Measurements from ENCODE around the gene C16orf87.

Gene C16orf87

DNA sequence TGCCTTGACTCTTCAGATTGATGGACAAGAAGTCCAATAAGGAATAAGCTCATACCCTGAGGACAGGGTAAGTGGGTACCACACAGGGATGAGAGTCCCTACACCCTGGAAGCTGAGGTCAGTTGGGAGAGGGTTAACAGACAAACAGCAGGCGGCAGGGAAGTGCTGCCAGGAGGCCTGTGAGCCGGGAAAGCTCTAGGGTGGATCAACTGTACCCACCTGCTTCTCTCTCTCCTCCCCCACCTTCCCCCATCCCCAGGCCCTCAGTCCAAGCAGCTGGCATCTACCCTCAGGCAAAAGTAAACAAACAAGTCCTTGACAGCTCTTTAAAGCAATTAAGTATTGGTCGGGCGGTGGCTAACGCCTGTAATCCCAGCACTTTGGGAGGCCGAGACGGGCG is 62.2 kb downstream of the C16orf87 start:
- H3K4me1 Mint-ChIP-seq: peaks cover 3% of the 10 kb centered on the region
- H3K9me3 Mint-ChIP-seq: no peaks in the 10 kb centered on the region
- DNase-seq: no peak
- ATAC-seq: no peak
- no peak overlapping the region for H3K4me3 Mint-ChIP-seq
- H3K36me3 Mint-ChIP-seq (ENCODE audit: low read depth): no peaks in the 10 kb centered on the region
- H3K27ac Mint-ChIP-seq: no peak overlapping the region
- peaks cover 1% of the 10 kb centered on the region for H3K27me3 Mint-ChIP-seq

DNA sequence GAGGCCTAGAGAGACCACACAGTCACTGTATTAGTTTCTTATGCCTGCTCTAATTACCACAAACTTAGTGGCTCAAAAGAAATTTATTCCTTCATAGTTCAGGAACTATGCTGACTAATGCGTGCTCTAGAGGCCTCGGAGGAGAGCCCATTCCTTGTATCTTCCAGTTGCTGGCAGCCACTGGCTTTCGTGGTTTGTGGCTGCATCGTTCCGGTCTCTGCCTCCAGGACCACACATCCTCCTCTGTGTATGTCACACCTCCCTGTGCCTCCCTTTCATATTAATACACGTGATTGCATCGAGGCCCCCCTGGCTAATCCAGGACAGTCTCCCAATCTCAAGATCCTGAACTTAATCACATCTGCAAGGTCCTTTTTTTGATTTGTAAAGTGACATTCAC is 65.9 kb downstream of the C16orf87 start:
- Mint-ChIP-seq H3K4me3 (no peak overlapping the region), H3K9me3 (no peaks in the 10 kb centered on the region), H3K4me1 (peaks cover 3% of the 10 kb centered on the region), H3K36me3 (ENCODE audit: low read depth) (no peaks in the 10 kb centered on the region), H3K27me3 (peaks cover 1% of the 10 kb centered on the region), H3K27ac (no peak overlapping the region)
- DNase-seq: no peak
- no peak for ATAC-seq

DNA sequence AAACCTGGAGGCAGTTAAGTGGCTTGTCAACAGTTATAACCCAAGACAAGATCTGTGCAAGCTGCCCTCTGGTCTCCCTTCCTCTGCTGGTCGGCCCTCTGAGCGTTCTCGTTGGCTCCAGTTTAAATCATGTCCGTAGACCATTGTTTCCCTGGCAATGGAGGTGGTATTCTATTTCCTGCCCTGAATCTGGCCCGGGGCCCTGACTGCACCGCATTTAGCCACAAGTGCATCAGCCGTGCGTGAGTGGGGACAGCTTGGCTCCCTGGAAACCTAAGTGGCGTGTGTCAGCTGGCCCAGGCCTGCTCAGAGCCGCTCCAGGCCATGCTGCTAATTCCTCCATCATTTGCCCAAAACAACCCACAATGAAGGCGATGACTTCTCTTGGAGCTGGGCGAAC is 67.8 kb downstream of the C16orf87 start:
- no peak for ATAC-seq
- Mint-ChIP-seq H3K4me1 (peaks cover 3% of the 10 kb centered on the region), H3K27me3 (peaks cover 1% of the 10 kb centered on the region), H3K36me3 (ENCODE audit: low read depth) (no peaks in the 10 kb centered on the region), H3K4me3 (no peak overlapping the region), H3K27ac (no peak overlapping the region), H3K9me3 (no peaks in the 10 kb centered on the region)
- DNase-seq: no peak

DNA sequence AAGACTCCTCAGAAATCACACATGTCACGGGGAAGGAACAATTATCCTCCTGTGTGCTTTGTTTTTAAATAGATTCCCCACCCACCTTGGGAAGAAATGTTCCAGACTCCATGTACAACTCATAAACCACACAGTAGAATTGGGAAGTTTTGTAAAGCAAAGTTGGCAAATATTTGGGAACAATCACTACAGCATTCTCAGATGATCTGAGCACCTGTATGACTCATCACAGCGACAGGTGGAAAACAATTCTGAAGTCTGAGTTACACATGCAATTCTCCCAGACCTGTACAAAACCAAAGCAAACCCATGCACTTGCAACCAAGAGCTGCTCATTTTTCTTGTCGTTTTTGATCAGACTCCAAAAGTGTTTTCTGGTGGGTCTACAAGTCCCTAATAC is 68.4 kb downstream of the C16orf87 start:
- peaks cover 3% of the 10 kb centered on the region for H3K4me1 Mint-ChIP-seq
- no peaks in the 10 kb centered on the region for H3K36me3 Mint-ChIP-seq (ENCODE audit: low read depth)
- no peak overlapping the region for H3K4me3 Mint-ChIP-seq
- peaks cover 1% of the 10 kb centered on the region for H3K27me3 Mint-ChIP-seq
- no peak for ATAC-seq
- DNase-seq: no peak
- no peaks in the 10 kb centered on the region for H3K9me3 Mint-ChIP-seq
- H3K27ac Mint-ChIP-seq: no peak overlapping the region

DNA sequence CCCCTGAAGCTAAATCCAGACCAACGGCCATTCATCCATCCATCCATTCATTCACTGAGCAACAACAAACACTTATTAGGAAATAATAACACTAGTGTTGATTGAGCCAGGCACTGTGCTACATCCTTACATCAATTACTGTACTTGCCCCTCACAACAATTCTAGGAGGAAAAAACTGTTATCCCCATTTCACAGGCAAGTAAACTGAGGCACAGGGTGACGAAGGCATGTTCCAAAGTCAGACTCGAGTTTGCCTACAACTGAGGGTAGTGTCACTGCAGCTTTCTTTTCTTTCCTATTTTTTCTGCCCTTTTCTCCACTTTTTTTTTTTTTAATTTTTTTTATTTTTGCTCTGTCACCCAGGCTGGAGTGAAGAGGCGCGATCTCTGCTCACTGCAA is 71.7 kb downstream of the C16orf87 start:
- ATAC-seq: no peak
- Mint-ChIP-seq H3K4me3 (no peak overlapping the region), H3K4me1 (no peaks in the 10 kb centered on the region), H3K9me3 (no peaks in the 10 kb centered on the region), H3K36me3 (ENCODE audit: low read depth) (no peaks in the 10 kb centered on the region), H3K27me3 (no peaks in the 10 kb centered on the region), H3K27ac (no peak overlapping the region)
- no peak for DNase-seq

DNA sequence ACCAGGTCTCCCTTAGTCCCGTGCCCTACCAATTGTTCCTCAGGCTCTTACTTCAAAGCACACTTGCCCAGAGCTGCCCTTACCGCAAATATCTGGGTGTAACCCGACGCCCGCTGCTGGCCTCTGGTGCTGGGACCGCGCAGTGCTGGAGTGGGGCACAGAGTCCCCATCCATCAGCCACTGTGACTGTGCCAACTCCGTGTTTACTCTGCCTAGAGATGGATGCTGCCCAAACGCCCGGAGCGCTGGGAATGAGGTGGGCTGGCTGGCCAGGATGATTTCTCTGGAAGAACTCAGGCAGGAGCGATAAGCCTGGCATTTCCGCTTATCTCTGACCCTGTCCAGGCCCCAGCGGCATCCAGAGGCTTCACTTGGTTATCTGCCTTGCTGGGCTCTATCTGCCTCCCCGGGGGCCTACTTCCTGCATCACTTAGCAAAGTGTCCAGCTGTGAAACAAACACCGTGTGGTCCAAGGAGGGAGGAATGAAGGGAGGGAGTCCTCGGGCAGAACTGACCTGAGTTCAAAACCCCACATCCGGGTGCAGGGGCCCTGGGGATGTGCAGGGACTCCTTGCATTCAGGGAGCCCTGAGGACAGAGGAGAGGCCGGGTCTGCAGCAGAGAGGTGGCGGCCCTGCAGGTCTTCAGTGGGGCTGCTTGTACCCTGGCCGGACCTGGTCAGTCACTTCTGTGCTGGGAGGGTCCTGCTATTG is 73.5 kb downstream of the C16orf87 start:
- no peak overlapping the region for H3K4me3 Mint-ChIP-seq
- ATAC-seq (no peak), DNase-seq (no peak)
- H3K36me3 Mint-ChIP-seq (ENCODE audit: low read depth): no peaks in the 10 kb centered on the region
- H3K4me1 Mint-ChIP-seq: no peaks in the 10 kb centered on the region
- no peaks in the 10 kb centered on the region for H3K9me3 Mint-ChIP-seq
- H3K27ac Mint-ChIP-seq: no peak overlapping the region
- H3K27me3 Mint-ChIP-seq: no peaks in the 10 kb centered on the region

DNA sequence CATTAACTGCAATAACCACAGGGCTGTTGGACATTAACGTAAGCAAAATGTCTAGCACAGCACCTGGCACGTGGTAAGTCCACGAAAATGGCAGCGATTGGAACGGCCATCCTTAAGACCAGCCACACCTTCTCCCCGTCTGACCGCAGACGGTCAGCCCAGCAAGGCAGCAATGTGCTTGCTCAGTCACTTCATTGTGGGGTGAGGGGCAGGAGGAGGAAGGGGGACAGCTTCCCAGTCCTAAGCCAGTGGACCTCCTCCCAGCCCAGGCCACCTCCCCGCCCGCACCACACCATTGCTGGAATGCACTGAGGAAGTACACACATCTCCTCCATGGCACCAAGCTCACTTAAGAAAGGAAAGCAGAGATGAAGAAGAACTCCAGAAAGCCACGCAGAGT is 74.2 kb downstream of the C16orf87 start:
- Mint-ChIP-seq H3K9me3 (no peaks in the 10 kb centered on the region), H3K27me3 (no peaks in the 10 kb centered on the region), H3K4me3 (no peak overlapping the region), H3K27ac (no peak overlapping the region), H3K4me1 (no peaks in the 10 kb centered on the region), H3K36me3 (ENCODE audit: low read depth) (no peaks in the 10 kb centered on the region)
- ATAC-seq (no peak), DNase-seq (no peak)

DNA sequence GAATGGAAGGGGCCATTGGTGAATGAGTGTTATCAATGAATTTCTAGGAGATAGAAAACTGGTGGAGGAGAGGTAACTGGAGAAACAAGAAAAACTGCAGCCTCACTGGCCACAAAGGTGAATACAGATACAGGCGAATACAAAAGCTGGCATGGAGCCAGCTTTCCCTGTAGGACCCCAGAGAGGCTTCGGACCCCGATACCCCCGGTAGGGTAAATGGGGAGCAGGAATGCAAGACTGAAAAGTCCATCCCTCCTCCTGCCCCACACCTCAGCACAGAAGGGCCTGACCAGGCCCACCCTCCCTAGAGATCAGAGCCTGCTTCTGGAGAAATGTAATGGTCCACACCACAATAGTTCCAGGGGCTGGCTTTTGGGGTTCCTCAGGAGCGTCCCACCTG is 78.0 kb downstream of the C16orf87 start:
- ATAC-seq: no peak

DNA sequence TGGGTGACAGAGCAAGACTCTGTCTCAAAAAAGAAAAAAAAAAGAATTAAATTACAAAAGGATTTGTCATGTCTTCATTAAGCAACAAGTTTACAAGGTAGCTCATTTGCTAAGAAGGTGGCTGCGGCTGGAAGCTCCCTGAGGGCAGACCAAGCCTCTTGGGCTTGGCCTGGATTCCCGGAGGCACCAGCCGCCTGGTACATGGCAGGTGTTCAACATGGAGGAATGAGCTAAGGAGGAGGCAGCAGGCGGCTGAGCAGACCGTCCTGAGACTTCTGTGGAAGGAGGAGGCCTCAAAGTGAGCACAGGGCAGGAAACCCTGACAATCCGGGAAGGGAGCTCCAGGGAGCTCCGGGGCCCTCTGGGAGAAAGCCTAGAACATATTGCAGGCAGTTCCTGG is 79.6 kb downstream of the C16orf87 start:
- no peak overlapping the region for H3K4me3 Mint-ChIP-seq
- no peaks in the 10 kb centered on the region for H3K9me3 Mint-ChIP-seq
- no peak overlapping the region for H3K27ac Mint-ChIP-seq
- no peak for ATAC-seq
- H3K36me3 Mint-ChIP-seq (ENCODE audit: low read depth): no peaks in the 10 kb centered on the region
- DNase-seq: no peak
- H3K4me1 Mint-ChIP-seq: no peaks in the 10 kb centered on the region
- H3K27me3 Mint-ChIP-seq: no peaks in the 10 kb centered on the region

More for the DNA sequence above, 78.0 kb downstream of the C16orf87 start:
- Mint-ChIP-seq H3K4me3 (no peak overlapping the region), H3K36me3 (ENCODE audit: low read depth) (no peaks in the 10 kb centered on the region), H3K4me1 (no peaks in the 10 kb centered on the region), H3K9me3 (no peaks in the 10 kb centered on the region), H3K27ac (no peak overlapping the region), H3K27me3 (no peaks in the 10 kb centered on the region)
- DNase-seq: no peak

DNA sequence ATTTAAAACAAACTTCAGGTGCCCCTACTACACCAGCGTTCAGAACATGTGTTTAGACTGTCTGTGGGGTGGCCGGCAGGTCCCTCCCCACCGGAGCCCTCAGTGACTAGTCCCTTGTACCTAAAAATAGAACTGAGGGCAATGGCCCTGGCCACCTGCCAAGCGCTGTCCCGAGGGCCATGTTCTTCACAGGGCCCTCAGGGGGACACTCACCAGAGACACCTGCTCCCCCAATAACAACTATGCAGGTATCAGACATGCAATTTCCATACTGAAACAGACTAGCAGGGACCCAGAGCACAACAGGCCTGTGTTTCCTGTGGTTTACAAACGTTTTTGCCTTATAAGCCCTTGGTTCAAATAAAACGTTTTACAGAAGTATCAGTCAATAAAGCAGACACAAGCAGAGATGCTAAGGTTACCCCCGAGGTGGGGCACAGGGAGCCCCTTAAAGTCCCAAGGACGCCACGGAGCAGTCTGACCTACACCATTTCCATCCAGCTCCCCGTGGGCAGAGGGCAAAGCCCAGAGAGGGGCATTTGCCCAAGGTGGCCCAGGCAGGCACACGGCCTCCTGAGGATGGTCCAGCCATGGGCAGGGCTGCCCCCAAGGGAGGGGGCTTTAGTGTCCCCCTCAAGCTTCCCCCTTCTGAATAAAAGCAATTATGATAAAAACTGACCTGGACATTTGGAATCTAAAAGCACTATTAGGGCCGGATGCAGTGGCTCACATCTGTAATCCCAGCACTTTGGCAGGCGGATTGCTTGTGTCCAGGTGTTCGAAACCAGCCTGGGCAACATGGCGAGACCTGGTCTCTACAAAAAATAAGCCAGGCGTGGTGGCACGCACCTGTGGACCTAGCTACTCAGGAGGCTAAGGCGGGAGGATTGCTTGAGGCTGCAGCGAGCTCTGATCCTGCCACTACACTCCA is 81.9 kb downstream of the C16orf87 start:
- DNase-seq (no peak), ATAC-seq (no peak)
- Mint-ChIP-seq H3K4me1 (no peaks in the 10 kb centered on the region), H3K9me3 (no peaks in the 10 kb centered on the region), H3K27me3 (no peaks in the 10 kb centered on the region), H3K4me3 (no peak overlapping the region), H3K36me3 (ENCODE audit: low read depth) (no peaks in the 10 kb centered on the region), H3K27ac (no peak overlapping the region)

DNA sequence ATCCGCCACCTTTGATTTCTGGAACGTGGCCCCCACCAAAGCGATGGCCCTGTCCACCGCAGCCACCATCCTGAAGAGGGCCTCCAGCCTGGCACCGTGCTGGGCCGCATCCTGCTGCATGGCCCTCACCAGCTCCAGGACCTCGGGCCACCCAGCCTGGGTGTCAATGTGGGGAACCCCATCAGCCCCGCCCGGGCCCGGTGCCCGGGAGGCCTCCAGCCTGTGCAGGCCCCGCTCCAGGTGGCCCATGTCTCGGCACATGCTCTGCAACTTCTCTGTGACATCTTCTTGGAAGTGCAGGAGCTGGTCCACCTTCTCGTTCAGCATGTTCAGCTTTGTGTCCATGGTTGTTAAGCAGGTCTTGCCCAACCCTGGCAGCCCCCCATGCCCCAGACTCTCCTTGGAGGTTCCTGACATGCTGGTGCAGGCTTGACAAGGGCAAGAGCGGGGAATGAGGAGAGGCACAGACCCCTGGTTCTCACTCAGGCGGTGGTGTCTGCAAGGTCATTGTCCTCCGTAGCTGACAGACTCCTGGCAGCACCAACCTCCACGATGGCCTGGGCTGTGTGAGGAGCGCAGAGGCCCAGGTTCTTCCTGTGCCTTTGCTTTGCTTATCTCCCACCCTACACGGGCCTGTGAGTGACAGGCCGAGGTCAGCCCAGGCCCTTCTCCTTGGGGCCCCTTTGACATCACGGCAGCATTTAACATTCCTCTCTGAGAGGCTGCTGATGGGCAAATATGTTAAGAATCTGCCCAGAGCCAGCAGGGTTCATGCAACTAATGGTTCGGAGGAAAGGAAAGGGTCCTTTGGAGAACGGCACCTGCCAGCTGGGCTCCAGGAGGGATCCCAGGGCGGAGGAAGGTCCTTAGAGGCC is 83.0 kb downstream of the C16orf87 start, which contains the start of gene MYLK3:
Gene MYLK3 (minus strand): TSS at position 568 of the 875 bp plus-strand sequence. CDS start 151 bp downstream, at position 417.
- H3K4me1 Mint-ChIP-seq: peaks cover 5% of the 10 kb centered on the region
- H3K27me3 Mint-ChIP-seq: no peaks in the 10 kb centered on the region
- H3K27ac Mint-ChIP-seq: no peak within 1 kb of the TSS
- no peaks in the 10 kb centered on the region for H3K9me3 Mint-ChIP-seq
- DNase-seq (no peak), ATAC-seq (no peak)
- no peaks in the 10 kb centered on the region for H3K36me3 Mint-ChIP-seq (ENCODE audit: low read depth)
- H3K4me3 Mint-ChIP-seq: no peak within 1 kb of the TSS

DNA sequence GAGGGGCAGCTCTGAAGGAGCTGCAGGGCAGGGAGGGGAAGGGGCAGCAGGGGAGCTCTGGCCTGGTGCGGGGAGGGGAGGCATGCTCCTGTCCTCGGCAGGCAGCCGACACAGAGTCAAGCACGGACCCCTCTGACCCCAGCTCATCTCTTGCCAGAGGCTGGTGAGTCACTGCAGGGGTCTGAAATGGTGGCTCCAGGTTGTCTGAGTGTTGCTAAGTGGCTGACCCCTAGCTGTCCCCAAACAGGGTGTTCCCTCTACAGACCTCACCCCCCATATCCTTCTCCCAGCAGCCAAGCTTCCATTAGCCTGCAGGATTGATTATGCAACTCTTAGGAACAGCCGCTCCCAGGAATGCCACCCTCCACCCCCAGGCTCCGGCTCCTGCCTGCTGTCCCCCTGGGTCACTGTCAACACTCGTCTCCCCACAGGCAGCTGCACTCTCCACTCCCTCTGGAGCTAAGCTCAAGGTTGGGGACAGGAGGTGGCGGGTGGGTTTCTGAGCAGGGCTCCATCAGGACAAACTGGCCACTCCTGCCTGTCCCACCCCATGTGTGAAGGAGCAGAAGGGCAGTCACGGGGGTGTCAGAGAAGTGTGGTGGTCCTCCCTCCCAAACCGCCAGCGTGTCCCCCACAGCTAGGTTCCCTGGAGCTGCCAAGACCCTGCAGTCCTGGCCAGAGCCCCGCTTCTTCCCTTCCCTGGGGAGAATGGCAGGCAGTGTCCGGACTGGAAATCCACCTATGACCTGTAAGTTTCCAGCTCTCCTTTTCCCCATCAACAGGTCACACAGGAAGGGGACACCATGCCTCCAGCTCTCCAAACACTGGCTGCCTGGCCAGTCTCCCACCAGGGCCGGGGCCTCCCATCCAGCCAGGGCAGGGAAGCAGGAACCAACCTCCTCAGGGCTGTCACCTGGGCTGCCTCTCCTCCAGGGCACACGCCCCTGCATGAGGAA is 83.9 kb downstream of the C16orf87 start:
- Mint-ChIP-seq H3K4me1 (peaks cover 10% of the 10 kb centered on the region), H3K27me3 (no peaks in the 10 kb centered on the region), H3K36me3 (ENCODE audit: low read depth) (no peaks in the 10 kb centered on the region), H3K4me3 (no peak overlapping the region), H3K9me3 (no peaks in the 10 kb centered on the region), H3K27ac (no peak overlapping the region)
- no peak for DNase-seq
- no peak for ATAC-seq
